H1 (cell line): Measurements from ENCODE around the gene EEF1AKMT3. TPM values are rescaled to one million over a fixed set of nuclear protein-coding genes. Genes with fewer than 3 reads are reported as not detected.

Experiments used
- CTCF ChIA-PET: fragments of 300-600 bp; sonication (Branson Sonifier 250); formaldehyde crosslinking; loops from one replicate; lab custom pipeline; 2021; ENCODE audit not compliant: partially characterized antibody; lab: Charles Lee
- POLR2A ChIA-PET: fragments of 300-600 bp; sonication (Branson Sonifier 250); formaldehyde crosslinking; loops from one replicate; lab custom pipeline; 2021; ENCODE audit warnings: inconsistent platforms; ENCODE audit not compliant: partially characterized antibody; lab: Charles Lee
- DNase-seq, 2 experiments: peaks; one replicate each; pipeline versions ENCODE4 v3.0.0 to v3.0.0-alpha.2; 2010 to 2022; ENCODE audit warnings: low spot score in 2 of 2, low read depth in 1 of 2, mixed read lengths in 1 of 2
- FAIRE-seq: peaks from 2 replicates; lab custom pipeline; 2011; peaks lifted over from hg19 to GRCh38; lab: Jason Lieb, UNC
- H2AFZ ChIP-seq: 2 replicates; pipeline ENCODE4 v1.8.1; 2012; ENCODE audit warnings: low read length, inconsistent platforms
- H2AK5ac ChIP-seq: 2 replicates; pipeline ENCODE4 v1.6.1; 2013; ENCODE audit warnings: low read depth, low read length
- H2BK120ac ChIP-seq: replicated peaks from 2 replicates; pipeline ENCODE3; 2013; ENCODE audit warnings: low read depth, low read length, inconsistent platforms
- H2BK12ac ChIP-seq: 2 replicates; pipeline ENCODE4 v1.6.1; 2013; ENCODE audit warnings: low read depth, low read length
- H2BK15ac ChIP-seq: 2 replicates; pipeline ENCODE4 v1.6.1; 2013; ENCODE audit warnings: low read length
- H2BK20ac ChIP-seq: 2 replicates; pipeline ENCODE4 v1.6.1; 2013; ENCODE audit warnings: low read length
- H2BK5ac ChIP-seq: 2 replicates; pipeline ENCODE4 v1.6.1; 2013; ENCODE audit warnings: low read depth, low read length
- H3K14ac ChIP-seq: 2 replicates; pipeline ENCODE4 v1.6.1; 2013; ENCODE audit warnings: inconsistent platforms; ENCODE audit not compliant: insufficient read length
- H3K18ac ChIP-seq: 2 replicates; pipeline ENCODE4 v1.6.1; 2013; ENCODE audit warnings: low read length; ENCODE audit errors: extremely low read depth
- H3K23ac ChIP-seq: 2 replicates; pipeline ENCODE4 v1.6.1; 2013; ENCODE audit warnings: inconsistent platforms; ENCODE audit not compliant: insufficient read length
- H3K23me2 ChIP-seq: 2 replicates; pipeline ENCODE4 v1.6.1; 2013; ENCODE audit warnings: low read depth, low read length
- H3K27ac ChIP-seq: 2 replicates; pipeline ENCODE4 v1.6.1; 2011; ENCODE audit warnings: low read depth, low read length, inconsistent platforms
- H3K27me3 ChIP-seq, 4 experiments: replicated peaks in 1 of 4; 1 replicate in 1 of 4; 2 replicates in 3 of 4; pipeline versions ENCODE4 v1.6.1 to v1.8.1; 2011 to 2013; ENCODE audit warnings: low read length in 3 of 4, mild to moderate bottlenecking in 3 of 4, inconsistent platforms in 2 of 4, mixed read lengths in 2 of 4, moderate library complexity in 1 of 4; ENCODE audit not compliant: control insufficient read depth in 3 of 4, insufficient read depth in 3 of 4; ENCODE audit errors: extremely low read depth in 1 of 4
- H3K36me3 ChIP-seq, 4 experiments: 2 replicates each; pipeline versions ENCODE4 v1.6.1 to v1.8.1; 2011 to 2013; ENCODE audit warnings: mild to moderate bottlenecking in 4 of 4, low read length in 3 of 4, moderate library complexity in 2 of 4, control low read depth in 1 of 4, inconsistent platforms in 1 of 4; ENCODE audit not compliant: insufficient read depth in 4 of 4, control insufficient read depth in 2 of 4
- H3K4ac ChIP-seq: replicated peaks from 2 replicates; pipeline ENCODE3; 2013; ENCODE audit warnings: low read length, low read depth, mixed read lengths, inconsistent platforms; ENCODE audit not compliant: insufficient read length
- H3K4me1 ChIP-seq, 4 experiments: replicated peaks in 1 of 4; 1 replicate in 1 of 4; 2 replicates in 3 of 4; pipeline versions ENCODE4 v1.6.1 to v1.8.1; 2011 to 2013; ENCODE audit warnings: low read length in 3 of 4, inconsistent platforms in 2 of 4, mixed read lengths in 1 of 4; ENCODE audit not compliant: insufficient read depth in 4 of 4, control insufficient read depth in 3 of 4
- H3K4me2 ChIP-seq, 2 experiments: 2 replicates each; pipeline versions ENCODE4 v1.6.1 to v1.8.1; 2011 to 2013; ENCODE audit warnings: low read depth in 2 of 2, low read length in 2 of 2, control low read depth in 1 of 2, inconsistent platforms in 1 of 2, mild to moderate bottlenecking in 1 of 2; ENCODE audit not compliant: insufficient read depth in 1 of 2
- H3K4me3 ChIP-seq, 4 experiments: fragments of 200-600, 300-600 bp in 1 of 4; sonication (generic), shearing (Covaris generic), sonication (Bioruptor Twin) in 1 of 4; 2 replicates each; pipeline versions ENCODE4 v1.5.1 to v1.8.1; 2011 to 2016; ENCODE audit warnings: low read length in 4 of 4, low read depth in 3 of 4, control low read depth in 2 of 4, inconsistent platforms in 2 of 4, mild to moderate bottlenecking in 2 of 4, mixed read lengths in 1 of 4, moderate library complexity in 1 of 4; ENCODE audit not compliant: insufficient read depth in 2 of 4; ENCODE audit errors: extremely low read depth in 1 of 4
- H3K56ac ChIP-seq: replicated peaks from 2 replicates; pipeline ENCODE3; 2013; ENCODE audit warnings: low read depth, mild to moderate bottlenecking, mixed read lengths, low read length, inconsistent platforms; ENCODE audit not compliant: insufficient read length
- H3K79me1 ChIP-seq: 2 replicates; pipeline ENCODE4 v1.6.1; 2013; ENCODE audit warnings: low read depth, low read length, control low read depth
- H3K79me2 ChIP-seq, 2 experiments: 2 replicates each; pipeline versions ENCODE4 v1.6.1 to v1.8.1; 2012 to 2013; ENCODE audit warnings: low read length in 2 of 2, mild to moderate bottlenecking in 2 of 2, inconsistent platforms in 1 of 2; ENCODE audit not compliant: insufficient read depth in 2 of 2, control insufficient read depth in 1 of 2
- H3K9ac ChIP-seq, 4 experiments: replicated peaks in 1 of 4; 1 replicate in 1 of 4; 2 replicates in 3 of 4; pipeline versions ENCODE4 v1.6.1 to v1.8.1; 2011 to 2013; ENCODE audit warnings: low read depth in 3 of 4, low read length in 3 of 4, control low read depth in 2 of 4, mild to moderate bottlenecking in 2 of 4, moderate library complexity in 2 of 4, inconsistent platforms in 1 of 4; ENCODE audit errors: extremely low read depth in 1 of 4
- H3K9me3 ChIP-seq, 2 experiments: 2 replicates each; pipeline versions ENCODE4 v1.6.1 to v1.8.1; 2012 to 2013; ENCODE audit warnings: mild to moderate bottlenecking in 2 of 2, moderate library complexity in 2 of 2, control low read depth in 1 of 2, inconsistent platforms in 1 of 2, low read depth in 1 of 2, low read length in 1 of 2, mixed read lengths in 1 of 2; ENCODE audit not compliant: insufficient read depth in 2 of 2
- H4K20me1 ChIP-seq, 2 experiments: replicated peaks in 1 of 2; 2 replicates each; pipeline versions ENCODE3 to v1.8.1; 2011 to 2013; ENCODE audit warnings: inconsistent platforms in 2 of 2, low read length in 2 of 2, mild to moderate bottlenecking in 1 of 2; ENCODE audit not compliant: insufficient read depth in 2 of 2, control insufficient read depth in 1 of 2
- H4K5ac ChIP-seq: 2 replicates; pipeline ENCODE4 v1.6.1; 2013; ENCODE audit warnings: low read length, low read depth, mixed read lengths, inconsistent platforms; ENCODE audit not compliant: insufficient read length
- H4K8ac ChIP-seq: 2 replicates; pipeline ENCODE4 v1.8.0; 2013; ENCODE audit warnings: mild to moderate bottlenecking, moderate library complexity, low read length, inconsistent platforms; ENCODE audit not compliant: insufficient read depth; ENCODE audit errors: extremely low read depth
- H4K91ac ChIP-seq: replicated peaks from 2 replicates; pipeline ENCODE3; 2013; ENCODE audit warnings: low read length, mixed read lengths, inconsistent platforms; ENCODE audit not compliant: insufficient read length
- CHD1 ChIP-seq: IDR thresholded peaks from 2 replicates; pipeline ENCODE4 v1.6.1; 2012; ENCODE audit warnings: low read depth, low read length, improper control_type of control experiment
- CTCF ChIP-seq, 3 experiments: IDR thresholded peaks; 1 replicate in 2 of 3; 2 replicates in 1 of 3; pipeline versions ENCODE4 v1.5.1 to v1.6.1; 2011; ENCODE audit warnings: low read length in 3 of 3, mild to moderate bottlenecking in 3 of 3, inconsistent platforms in 2 of 3, low read depth in 1 of 3, moderate library complexity in 1 of 3; ENCODE audit not compliant: insufficient read depth in 1 of 3; ENCODE audit errors: control extremely low read depth in 1 of 3
- EZH2 ChIP-seq: fragments of 200-600 bp; sonication (generic); IDR thresholded peaks from 2 replicates; pipeline ENCODE4 v1.7.1; 2012; ENCODE audit warnings: low read depth, mild to moderate bottlenecking, moderate library complexity, low read length, inconsistent platforms; ENCODE audit not compliant: severe bottlenecking
- JUN ChIP-seq: IDR thresholded peaks from 2 replicates; pipeline ENCODE4 v1.6.1; 2011; ENCODE audit warnings: low read depth, mild to moderate bottlenecking, improper control_type of control experiment, low read length
- POLR2A ChIP-seq, 2 experiments: IDR thresholded peaks; 1 replicate in 1 of 2; 2 replicates in 1 of 2; pipeline ENCODE4 v1.6.1; 2011; ENCODE audit warnings: low read depth in 2 of 2, low read length in 2 of 2, mild to moderate bottlenecking in 2 of 2; ENCODE audit errors: control extremely low read depth in 1 of 2
- SAP30 ChIP-seq: fragments of 300-600 bp; sonication (generic); IDR thresholded peaks from 2 replicates; pipeline ENCODE4 v1.7.1; 2012; ENCODE audit warnings: low read length, moderate library complexity, mild to moderate bottlenecking, inconsistent platforms; ENCODE audit not compliant: insufficient read depth, insufficient replicate concordance
- SUZ12 ChIP-seq: fragments of 200-600 bp; sonication (generic); IDR thresholded peaks from 2 replicates; pipeline ENCODE4 v1.6.1; 2012; ENCODE audit warnings: mild to moderate bottlenecking, inconsistent platforms, low read length, moderate library complexity, mixed read lengths
- WGBS, 2 experiments: shearing (Covaris generic) in 1 of 2; methylation state at CpG; one replicate each; pipeline versions ENCODE4 v1.1.6 to v1.1.7; 2013 to 2015; ENCODE audit warnings: low lambda C conversion rate in 2 of 2, mixed read lengths in 2 of 2, inconsistent platforms in 1 of 2, low coverage in 1 of 2, missing lambda C conversion rate in 1 of 2; ENCODE audit not compliant: insufficient replicate concordance in 2 of 2, insufficient coverage in 1 of 2, insufficient read length in 1 of 2; ENCODE audit errors: extremely low coverage in 1 of 2, missing lambda C conversion rate in 1 of 2; 5-methylcytosine and 5-hydroxymethylcytosine counted together
- polyA plus RNA-seq, 7 experiments: library from polyadenylated mRNA; depleted of rRNA in 3 of 7; stranded (reverse) in 5 of 7; unstranded in 2 of 7; fragments of >200 nt in 5 of 7; fragments of 200-250 nt in 2 of 7; gene quantifications; 1 replicate in 5 of 7; 2 replicates in 1 of 7; 4 replicates in 1 of 7; pipeline versions ENCODE4 v1.2.1 to v1.2.3, GENCODE V29; 2011 to 2013; ENCODE audit warnings: missing spikeins in 2 of 7, mixed read lengths in 2 of 7
- total RNA-seq: library from RNA; stranded (reverse); fragmentation: NEBNext Ultra II Directional; extraction: Animal tissue kit (Norgen Biotek cat#: 25700); gene quantifications from 2 replicates; pipeline ENCODE4 v1.2.1, GENCODE V29; 2021

Gene EEF1AKMT3
- total and polyA plus RNA-seq, 2 of the 8 experiments (the other 6 are each of a cell fraction or from before 2014, with no cell fraction given) = 3.1 to 4.4 TPM

DNA sequence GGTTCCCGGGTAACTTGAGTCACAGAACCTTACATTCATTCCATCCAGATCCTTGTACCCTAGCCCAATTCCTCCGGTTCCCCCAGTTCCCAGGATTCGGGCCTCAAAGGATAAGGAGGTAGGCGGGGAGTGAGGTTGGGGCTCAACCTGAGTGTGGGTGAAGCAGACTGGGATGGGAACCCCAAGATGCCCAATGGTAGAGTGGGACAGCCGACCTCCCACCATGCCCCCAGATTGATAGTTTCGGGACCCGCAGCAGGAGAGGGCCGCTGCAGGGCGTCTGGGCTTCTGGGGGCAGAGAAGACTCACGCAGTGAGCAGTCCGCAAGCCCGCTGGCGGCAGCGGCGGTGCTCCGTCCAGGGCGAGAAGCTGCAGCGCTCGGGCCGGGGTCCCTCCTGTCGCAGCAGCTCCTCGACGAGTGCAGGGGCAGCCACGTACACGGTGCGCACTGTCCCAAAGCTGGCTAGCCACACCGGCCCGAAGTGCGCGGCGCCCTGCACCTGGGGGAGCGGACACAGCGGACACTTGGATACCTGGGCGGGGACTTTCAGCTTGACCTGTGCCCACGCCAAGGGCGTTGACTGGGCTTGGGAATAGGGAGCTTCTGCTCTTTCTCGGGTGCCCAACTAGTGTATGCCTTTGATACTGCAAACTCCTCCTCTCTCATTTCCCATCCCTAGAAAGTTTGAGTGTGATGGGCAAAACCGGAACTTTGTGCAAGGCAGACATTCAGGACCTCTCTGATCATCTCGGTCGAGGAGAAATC lies 6.5 kb upstream of the EEF1AKMT3 start:
- no peak for DNase-seq
- 8% methylated on average over 40 of the region's 40 CpGs; no CpG with 5 or more reads in 1 of the 2 experiments for WGBS, 2 experiments
- POLR2A ChIA-PET = interaction anchor here (0.7 to 5.3 kb wide), 17 partner anchors 10 to 79 kb away, joined by 3 to 35 read pairs (median 5); partner anchors contain the start of genes CDK4, MARCHF9, TSFM and TSPAN31

More for the DNA sequence above, 6.5 kb upstream of the EEF1AKMT3 start:
- Histone ChIP-seq H3K56ac (no peak overlapping the region), H2BK120ac (no peak overlapping the region), H4K20me1 (peaks cover 0 to 4% of the 10 kb centered on the region in 2 experiments), H3K79me1 (no peaks in the 10 kb centered on the region), H3K27me3 (peaks cover 22 to 39% (median 37%) of the 10 kb centered on the region in 4 experiments), H3K9me3 (no peaks in the 10 kb centered on the region), H4K91ac (no peak overlapping the region), H3K23ac (no peak overlapping the region), H2BK5ac (no peak overlapping the region), H4K8ac (peak overlapping the region; percentile 39; the same call in 1 of the 2 replicates), H3K18ac (no peak overlapping the region), H3K79me2 (0 out of 4 replicates have a peak, but pooled peaks cover 0 to 2% of the 10 kb centered on the region in 2 experiments), H3K9ac (no peak overlapping the region), H3K4me1 (peaks cover 13 to 22% (median 19%) of the 10 kb centered on the region in 4 experiments), H3K4me2 (peak overlapping the region; percentile 87 to 96), H3K36me3 (peaks cover 11 to 17% (median 14%) of the 10 kb centered on the region in 4 experiments; a peak in 7 of 8 replicates), H2BK15ac (peak overlapping the region; percentile 29; the same call in 1 of the 2 replicates), H2AFZ (no peak overlapping the region; the same call in 1 of the 2 replicates), H3K14ac (no peak overlapping the region), H3K27ac (no peak overlapping the region), H2BK20ac (no peak overlapping the region), H3K4ac (no peak overlapping the region), H4K5ac (no peak overlapping the region), H3K4me3 (peak overlapping the region; percentile 39 to 66 (median 64)), H2BK12ac (no peak overlapping the region), H2AK5ac (no peak overlapping the region), H3K23me2 (peaks cover 23% of the 10 kb centered on the region)
- no peak for FAIRE-seq
- CTCF ChIA-PET = interaction anchor here (0.6 to 3.9 kb wide), 9 partner anchors 9 to 129 kb away, joined by 3 to 40 read pairs (median 4); partner anchors contain the start of gene TSFM
- TF ChIP-seq POLR2A (IDR thresholded peaks at IDR 0.05; ENCODE audit: control extremely low read depth in 1 of 2, low read depth in 2 of 2, low read length in 2 of 2) = no peak
- TF ChIP-seq CTCF (IDR thresholded peaks at IDR 0.05; ENCODE audit: control extremely low read depth in 1 of 3, insufficient read depth in 1 of 3, low read depth in 1 of 3, low read length in 3 of 3) = no peak
- no peak for TF ChIP-seq CHD1
- no peak for TF ChIP-seq SAP30
- TF ChIP-seq EZH2 = peak; percentile 52
- no peak for TF ChIP-seq JUN
- peak; percentile 79 for TF ChIP-seq SUZ12
